Upper lobe of right lung (tissue), 1 donor: Measurements from ENCODE around the gene TEKTIP1. TPM values are rescaled to one million over a fixed set of nuclear protein-coding genes. Genes with fewer than 3 reads are reported as not detected.
"Not testable (repeated sequence)": the region's sequence is repeated elsewhere in the genome, so short reads cannot be mapped to it uniquely, and the experiment has no call there.

ENCODE experiments used
- ATAC-seq: fragments of 200-7000 bp; cut with Tn5 transposase; one replicate; pipeline ENCODE4 v1.9.1; 2020; ENCODE audit warnings: mild to moderate bottlenecking, moderate library complexity
- DNase-seq: peaks from one replicate; pipeline ENCODE4 v3.0.0-alpha.2; 2020
- H3K27ac ChIP-seq: fragments of 200-600 bp; one replicate; pipeline ENCODE4 v1.8.0; 2022
- H3K27me3 ChIP-seq: fragments of 200-600 bp; one replicate; pipeline ENCODE4 v1.8.0; 2022; ENCODE audit warnings: mild to moderate bottlenecking
- H3K36me3 ChIP-seq: fragments of 200-600 bp; one replicate; pipeline ENCODE4 v1.8.0; 2022
- H3K4me1 ChIP-seq: fragments of 200-600 bp; one replicate; pipeline ENCODE4 v1.8.0; 2022
- H3K4me3 ChIP-seq: fragments of 200-600 bp; one replicate; pipeline ENCODE4 v1.8.0; 2022; ENCODE audit warnings: mild to moderate bottlenecking
- H3K9me3 ChIP-seq: fragments of 200-600 bp; one replicate; pipeline ENCODE4 v1.8.0; 2022
- intact Hi-C: fragments of 100-400 bp; cut with DNase I; formaldehyde crosslinking; loops from one replicate; pipeline ENCODE4 v1.11.0; 2022
- total RNA-seq: library from RNA; stranded (reverse); fragmentation: NEBNext Ultra II Directional; extraction: Animal tissue kit (Norgen Biotek cat#: 25700); gene quantifications from one replicate; pipeline ENCODE4 v1.2.1, GENCODE V29; 2021
- TF ChIP-seq, protein P1 (sequence below): fragments of 200-600 bp; IDR thresholded peaks from one replicate; pipeline ENCODE4 v1.8.0; 2022; ENCODE audit warnings: antibody characterized with exemption
- donor health status: DM: no; HTN: yes; CAD: no; lungs with severe emphysema.

Gene TEKTIP1
- total RNA-seq, 1 donor from 2014 or later = 3.2 TPM

DNA sequence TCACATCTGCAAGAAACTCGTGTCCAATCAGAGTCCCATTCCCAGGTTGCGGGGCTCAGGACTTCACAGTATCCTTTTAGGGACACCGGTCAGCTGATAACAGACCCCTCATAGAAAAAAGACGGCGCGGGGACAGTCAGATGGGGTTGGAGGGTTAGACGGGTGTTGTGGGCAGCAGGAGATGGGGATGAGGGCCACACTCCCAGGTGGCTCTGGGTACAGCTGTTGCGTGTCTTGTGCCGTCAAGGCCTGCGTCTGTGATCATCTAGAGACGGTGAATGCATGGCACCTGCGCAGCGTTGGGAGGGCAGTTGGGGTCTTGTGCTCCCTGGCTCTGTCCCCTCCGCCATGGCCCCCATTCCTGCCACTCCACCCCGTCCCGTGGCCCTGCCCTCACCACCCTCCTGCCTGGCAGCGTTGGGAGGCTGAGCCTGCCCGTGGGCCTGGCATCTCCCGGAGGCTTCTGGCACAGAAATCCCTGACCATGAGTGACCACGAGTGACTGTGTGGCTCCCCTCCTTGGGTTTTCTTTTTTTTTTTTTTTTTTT is 14.0 kb upstream of the TEKTIP1 start:
- ATAC-seq (no peak), DNase-seq (no peak)
- no peak overlapping the region for H3K4me3 ChIP-seq
- no peaks in the 10 kb centered on the region for H3K9me3 ChIP-seq
- no peaks in the 10 kb centered on the region for H3K27me3 ChIP-seq
- H3K36me3 ChIP-seq = peaks cover 45% of the 10 kb centered on the region
- H3K4me1 ChIP-seq = no peaks in the 10 kb centered on the region
- intact Hi-C loops = no loop called here
- no peak overlapping the region for H3K27ac ChIP-seq
- TF ChIP-seq, protein P1, sequence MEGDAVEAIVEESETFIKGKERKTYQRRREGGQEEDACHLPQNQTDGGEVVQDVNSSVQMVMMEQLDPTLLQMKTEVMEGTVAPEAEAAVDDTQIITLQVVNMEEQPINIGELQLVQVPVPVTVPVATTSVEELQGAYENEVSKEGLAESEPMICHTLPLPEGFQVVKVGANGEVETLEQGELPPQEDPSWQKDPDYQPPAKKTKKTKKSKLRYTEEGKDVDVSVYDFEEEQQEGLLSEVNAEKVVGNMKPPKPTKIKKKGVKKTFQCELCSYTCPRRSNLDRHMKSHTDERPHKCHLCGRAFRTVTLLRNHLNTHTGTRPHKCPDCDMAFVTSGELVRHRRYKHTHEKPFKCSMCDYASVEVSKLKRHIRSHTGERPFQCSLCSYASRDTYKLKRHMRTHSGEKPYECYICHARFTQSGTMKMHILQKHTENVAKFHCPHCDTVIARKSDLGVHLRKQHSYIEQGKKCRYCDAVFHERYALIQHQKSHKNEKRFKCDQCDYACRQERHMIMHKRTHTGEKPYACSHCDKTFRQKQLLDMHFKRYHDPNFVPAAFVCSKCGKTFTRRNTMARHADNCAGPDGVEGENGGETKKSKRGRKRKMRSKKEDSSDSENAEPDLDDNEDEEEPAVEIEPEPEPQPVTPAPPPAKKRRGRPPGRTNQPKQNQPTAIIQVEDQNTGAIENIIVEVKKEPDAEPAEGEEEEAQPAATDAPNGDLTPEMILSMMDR = no peak

DNA sequence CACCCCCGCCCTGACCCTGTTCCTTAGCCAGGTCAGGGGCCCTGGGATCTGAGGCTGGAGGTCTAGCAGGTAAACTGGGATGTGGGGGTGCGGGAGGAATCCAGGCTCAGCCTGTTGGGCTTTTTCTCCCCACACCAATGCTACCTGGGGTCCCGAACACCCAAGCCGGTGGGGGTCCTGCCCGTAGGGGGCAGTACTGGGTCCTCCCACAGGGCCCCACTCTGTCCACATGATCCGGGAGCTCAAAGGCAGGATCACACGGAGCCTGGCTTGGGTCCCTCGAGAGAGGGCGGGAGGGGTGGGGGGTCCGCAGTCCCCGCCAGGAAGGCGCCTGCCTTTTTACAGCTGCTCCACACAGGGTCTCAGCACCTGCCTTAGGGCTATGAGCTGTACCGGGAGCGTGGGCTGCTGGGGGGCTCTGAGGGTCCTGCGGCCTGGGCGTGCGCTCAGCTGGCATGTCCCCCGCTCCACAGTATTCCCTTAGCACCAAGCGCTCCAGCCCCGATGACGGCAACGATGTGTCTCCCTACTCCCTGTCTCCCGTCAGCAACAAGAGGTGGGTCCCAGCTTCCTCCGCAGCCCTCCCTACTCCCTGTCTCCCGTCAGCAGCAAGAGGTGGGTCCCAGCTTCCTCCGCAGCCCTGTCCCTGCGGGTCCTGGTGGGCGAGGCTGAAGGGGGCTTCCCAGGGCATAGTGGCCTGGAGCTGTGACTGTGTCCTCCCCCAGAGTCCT is 12.3 kb upstream of the TEKTIP1 start:
- H3K4me3 ChIP-seq = no peak overlapping the region
- H3K9me3 ChIP-seq = no peaks in the 10 kb centered on the region
- intact Hi-C loops = no loop called here
- no peaks in the 10 kb centered on the region for H3K27me3 ChIP-seq
- DNase-seq (no peak), ATAC-seq (no peak)
- no peaks in the 10 kb centered on the region for H3K4me1 ChIP-seq
- TF ChIP-seq, protein P1 = no peak
- peaks cover 57% of the 10 kb centered on the region for H3K36me3 ChIP-seq
- no peak overlapping the region for H3K27ac ChIP-seq

DNA sequence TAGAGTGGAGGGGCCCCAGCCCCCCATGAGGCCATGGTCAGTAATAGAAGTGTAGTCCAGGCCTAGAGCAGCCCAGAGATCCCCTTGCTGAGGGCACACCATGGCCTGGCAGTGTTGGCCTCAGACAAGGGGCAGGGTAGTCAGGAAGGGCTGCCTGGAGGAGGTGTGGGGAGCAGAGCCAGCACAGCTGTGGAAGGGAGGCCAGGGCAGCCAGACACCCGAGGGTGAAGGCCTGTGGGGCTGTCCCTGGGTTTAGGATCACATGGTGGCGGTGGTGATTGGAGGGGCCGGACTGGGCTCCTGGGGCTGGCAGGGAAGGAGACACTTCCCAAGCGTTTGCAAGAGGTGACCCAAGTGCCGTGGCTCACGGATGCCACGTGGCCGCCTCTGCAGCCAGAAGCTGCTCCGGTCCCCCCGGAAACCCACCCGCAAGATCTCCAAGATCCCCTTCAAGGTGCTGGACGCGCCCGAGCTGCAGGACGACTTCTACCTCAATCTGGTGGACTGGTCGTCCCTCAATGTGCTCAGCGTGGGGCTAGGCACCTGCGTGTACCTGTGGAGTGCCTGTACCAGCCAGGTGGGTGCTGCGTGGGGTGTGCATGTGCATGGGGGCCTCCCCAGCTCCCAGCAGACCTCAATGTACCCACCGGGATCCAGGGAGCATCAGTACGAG is 11.6 kb upstream of the TEKTIP1 start:
- DNase-seq (no peak), ATAC-seq (no peak)
- no peak overlapping the region for H3K27ac ChIP-seq
- H3K9me3 ChIP-seq = no peaks in the 10 kb centered on the region
- H3K4me3 ChIP-seq = no peak overlapping the region
- no peaks in the 10 kb centered on the region for H3K27me3 ChIP-seq
- TF ChIP-seq, protein P1 = no peak
- H3K4me1 ChIP-seq = no peaks in the 10 kb centered on the region
- intact Hi-C loops = no loop called here
- peaks cover 64% of the 10 kb centered on the region for H3K36me3 ChIP-seq

DNA sequence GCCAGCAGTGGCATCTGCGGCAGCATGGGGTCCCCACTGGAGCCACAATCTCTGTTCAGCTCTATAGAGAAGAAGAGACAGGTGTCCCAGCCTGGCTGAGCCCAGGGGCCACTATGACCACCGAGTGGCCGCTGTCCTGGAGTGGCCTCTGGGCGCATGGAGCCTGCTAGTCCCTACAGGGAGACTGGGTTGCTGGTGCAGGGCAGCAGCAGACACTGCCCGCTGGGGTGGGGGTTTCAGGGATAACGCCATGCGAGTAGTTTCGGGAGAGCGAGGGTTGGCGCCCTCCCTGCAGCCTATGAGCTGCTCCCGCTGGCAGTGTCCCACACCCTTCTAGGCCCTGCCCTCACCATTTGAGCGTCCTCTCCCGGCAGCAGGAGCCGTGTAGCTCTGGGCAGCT is 10.9 kb upstream of the TEKTIP1 start:
- no peak overlapping the region for H3K27ac ChIP-seq
- TF ChIP-seq, protein P1 = no peak
- intact Hi-C loops = no loop called here
- peaks cover 69% of the 10 kb centered on the region for H3K36me3 ChIP-seq
- H3K9me3 ChIP-seq = no peaks in the 10 kb centered on the region
- DNase-seq = no peak
- no peak overlapping the region for H3K4me3 ChIP-seq
- H3K27me3 ChIP-seq = no peaks in the 10 kb centered on the region
- ATAC-seq = no peak
- H3K4me1 ChIP-seq = no peaks in the 10 kb centered on the region

DNA sequence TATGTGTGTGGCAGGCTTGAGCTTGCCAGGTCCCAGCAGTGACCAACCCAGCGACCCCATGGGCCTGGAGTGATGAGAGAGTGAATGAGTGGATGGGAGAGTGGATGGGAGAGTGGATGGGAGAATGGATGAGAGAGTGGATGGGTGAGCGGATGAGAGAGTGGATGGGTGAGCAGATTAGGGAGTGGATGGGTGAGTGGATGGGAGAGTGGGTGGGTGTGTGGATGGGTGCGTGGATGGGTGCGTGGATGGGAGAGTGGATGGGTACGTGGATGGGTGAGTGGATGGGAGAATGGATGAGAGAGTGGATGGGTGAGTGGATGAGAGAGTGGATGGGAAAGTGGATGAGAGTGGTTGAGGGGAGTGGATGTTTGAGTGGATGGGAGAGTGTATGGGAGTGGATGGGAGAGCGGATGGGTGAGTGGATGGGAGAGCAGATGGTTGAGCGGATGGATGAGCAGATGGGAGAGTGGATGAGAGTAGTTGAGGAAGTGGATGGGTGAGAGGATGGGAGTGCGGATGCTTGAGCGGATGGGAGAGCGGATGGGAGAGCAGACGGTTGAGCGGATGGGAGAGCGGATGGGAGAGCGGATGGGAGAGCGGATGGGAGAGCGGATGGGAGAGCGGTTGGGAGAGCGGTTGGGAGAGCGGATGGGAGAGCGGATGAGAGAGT is 10.3 kb upstream of the TEKTIP1 start:
- no peaks in the 10 kb centered on the region for H3K9me3 ChIP-seq
- TF ChIP-seq, protein P1 = no peak
- DNase-seq = no peak
- H3K27me3 ChIP-seq = no peaks in the 10 kb centered on the region
- intact Hi-C loops = no loop called here
- H3K4me1 ChIP-seq = no peaks in the 10 kb centered on the region
- H3K27ac ChIP-seq = no peak overlapping the region
- no peak for ATAC-seq
- H3K4me3 ChIP-seq = no peak overlapping the region
- peaks cover 69% of the 10 kb centered on the region for H3K36me3 ChIP-seq

DNA sequence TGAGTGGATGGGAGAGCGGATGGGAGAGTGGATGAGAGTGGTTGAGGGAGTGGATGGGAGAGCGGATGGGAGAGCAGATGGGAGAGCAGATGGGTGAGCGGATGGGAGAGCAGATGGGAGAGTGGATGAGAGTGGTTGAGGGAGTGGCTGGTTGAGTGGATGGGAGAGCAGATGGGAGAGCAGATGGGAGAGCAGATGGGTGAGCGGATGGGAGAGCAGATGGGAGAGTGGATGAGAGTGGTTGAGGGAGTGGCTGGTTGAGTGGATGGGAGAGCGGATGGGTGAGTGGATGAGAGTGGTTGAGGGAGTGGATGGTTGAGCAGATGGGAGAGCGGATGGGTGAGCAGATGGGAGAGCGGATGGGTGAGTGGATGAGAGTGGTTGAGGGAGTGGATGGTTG is 9.7 kb upstream of the TEKTIP1 start:
- H3K27me3 ChIP-seq, intact Hi-C loops, H3K4me3 ChIP-seq, ATAC-seq, H3K9me3 ChIP-seq, H3K27ac ChIP-seq, H3K4me1 ChIP-seq, DNase-seq: not testable (repeated sequence)
- H3K36me3 ChIP-seq = peaks cover 69% of the 10 kb centered on the region
